GM19351 (cell line): ENCODE results near the gene SCGB1A1.
"Not testable (repeated sequence)": the region's sequence is repeated elsewhere in the genome, so short reads cannot be mapped to it uniquely, and the experiment has no call there.

Experiments used
- ATAC-seq: cut with Tn5 transposase; IDR thresholded peaks from one replicate; pipeline ENCODE4 v1.9.1; 2021; ENCODE audit warnings: mild to moderate bottlenecking, moderate library complexity; ENCODE audit not compliant: unreplicated experiment

The SCGB1A1 gene

GRCh38 chr11:62446091-62446490 lies 27.3 kb downstream of the SCGB1A1 start:
- no peak for ATAC-seq

- ATAC-seq = no peak
Measured at GRCh38 chr11:62449451-62449851, 30.6 kb downstream of the SCGB1A1 start.

DNA sequence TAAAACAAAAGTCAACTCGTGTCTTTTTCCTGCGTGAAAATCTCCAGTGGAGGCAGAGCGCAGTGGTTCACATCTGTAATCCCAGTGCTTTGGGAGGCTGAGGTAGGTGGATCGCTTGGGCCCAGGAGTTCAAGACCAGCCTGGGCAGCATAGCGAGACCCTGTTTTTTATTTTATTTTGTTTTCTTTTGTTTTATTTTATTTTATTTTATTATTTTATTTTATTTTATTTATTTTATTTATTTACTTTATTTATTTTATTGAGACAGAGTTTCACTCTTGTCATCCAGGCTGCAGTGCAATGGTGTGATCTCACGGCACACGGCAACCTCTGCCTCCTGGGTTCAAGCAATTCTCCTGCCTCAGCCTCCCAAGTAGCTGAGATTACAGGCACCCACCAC lies 31.1 kb downstream of the SCGB1A1 start:
- ATAC-seq = not testable (repeated sequence)

DNA sequence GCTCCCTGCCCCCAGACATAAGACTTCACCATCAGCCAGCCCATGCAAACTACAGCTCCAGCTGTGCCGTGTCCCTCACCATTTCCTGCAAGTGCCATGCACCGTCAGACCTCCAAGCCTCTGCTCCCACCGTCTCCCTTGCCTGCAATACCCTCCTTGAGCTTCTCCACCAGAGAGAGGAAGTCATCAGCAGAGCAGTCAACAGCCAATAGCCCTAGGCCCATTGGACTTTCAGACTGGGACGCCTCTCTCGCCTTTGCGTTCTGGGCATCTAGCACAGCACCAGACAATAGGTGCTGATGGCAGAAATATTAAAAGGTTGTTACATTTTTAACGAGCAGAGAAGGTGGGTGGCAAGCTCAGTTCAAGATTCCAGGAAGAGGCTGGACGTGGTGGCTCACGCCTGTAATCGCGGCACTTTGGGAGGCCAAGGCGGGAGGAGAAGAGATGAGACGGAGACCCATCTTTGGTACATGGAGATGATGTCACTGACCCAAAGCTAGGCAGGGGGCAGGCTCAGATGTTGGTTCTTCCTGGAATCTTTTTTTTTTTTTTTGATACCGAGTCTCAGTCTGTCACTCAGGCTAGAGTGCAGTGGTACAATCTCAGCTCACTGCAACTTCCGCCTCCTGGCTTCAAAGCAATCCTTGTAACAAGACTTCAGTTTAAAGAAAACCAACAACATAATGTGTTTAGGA lies 31.9 kb downstream of the SCGB1A1 start:
- ATAC-seq = no peak

DNA sequence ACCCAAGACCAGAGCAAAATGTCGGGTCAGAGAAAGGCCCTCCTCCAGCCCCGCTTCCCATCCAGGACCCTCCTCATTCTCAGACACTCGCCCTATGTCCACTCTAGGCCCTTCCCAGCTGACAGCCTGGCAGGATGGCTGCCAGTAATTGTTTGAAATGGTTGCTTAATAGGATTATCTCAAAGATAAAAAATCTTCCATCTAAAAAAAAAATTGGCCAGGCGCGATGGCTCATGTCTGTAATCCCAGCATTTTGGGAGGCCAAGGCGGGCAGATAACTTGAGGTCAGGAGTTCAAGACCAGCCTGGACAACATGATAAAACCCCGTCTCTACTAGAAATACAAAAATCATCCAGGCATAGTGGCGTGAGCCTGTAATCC lies 32.4 kb downstream of the SCGB1A1 start:
- ATAC-seq = no peak

DNA sequence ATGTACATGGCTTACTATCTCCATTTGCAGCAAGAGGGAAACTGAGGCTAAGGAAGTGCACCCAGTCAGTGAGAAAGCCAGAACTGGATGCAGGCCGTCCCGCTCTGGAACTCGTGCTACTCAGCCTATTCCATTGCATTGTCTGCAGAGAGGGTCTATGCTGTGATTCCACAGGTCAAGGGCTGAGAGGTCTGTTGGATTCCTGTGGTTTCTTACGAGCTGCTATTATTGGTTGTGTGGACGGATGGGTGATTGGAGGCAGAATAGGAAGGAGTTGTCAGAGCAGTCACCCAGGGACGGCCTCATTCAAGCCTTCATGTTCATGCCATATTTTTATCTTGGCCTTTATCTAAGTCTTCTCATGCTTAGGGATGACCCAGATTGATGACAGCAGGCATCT lies 33.4 kb downstream of the SCGB1A1 start:
- no peak for ATAC-seq

GRCh38 chr11:62452839-62453468 lies 34.1 kb downstream of the SCGB1A1 start:
- no peak for ATAC-seq

DNA sequence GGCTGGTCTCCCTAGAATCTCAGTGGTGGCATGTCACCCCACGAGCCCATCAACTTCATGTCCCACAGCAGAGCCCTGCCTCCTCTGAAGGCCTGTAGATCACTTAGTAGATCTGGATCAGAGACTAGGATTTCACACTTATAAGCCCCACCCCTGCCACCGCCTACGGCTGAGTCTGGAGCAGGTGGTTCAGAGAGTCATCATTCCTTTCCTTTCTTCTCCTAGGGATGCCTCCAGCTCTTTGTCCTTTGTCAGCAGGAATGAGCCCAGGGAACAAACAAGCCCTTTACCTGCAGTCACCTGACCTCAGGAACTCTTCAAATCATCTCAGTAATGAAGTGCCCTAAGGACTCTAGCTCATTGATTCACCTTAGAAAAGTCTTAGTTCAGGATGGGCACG lies 37.8 kb downstream of the SCGB1A1 start:
- no peak for ATAC-seq

DNA sequence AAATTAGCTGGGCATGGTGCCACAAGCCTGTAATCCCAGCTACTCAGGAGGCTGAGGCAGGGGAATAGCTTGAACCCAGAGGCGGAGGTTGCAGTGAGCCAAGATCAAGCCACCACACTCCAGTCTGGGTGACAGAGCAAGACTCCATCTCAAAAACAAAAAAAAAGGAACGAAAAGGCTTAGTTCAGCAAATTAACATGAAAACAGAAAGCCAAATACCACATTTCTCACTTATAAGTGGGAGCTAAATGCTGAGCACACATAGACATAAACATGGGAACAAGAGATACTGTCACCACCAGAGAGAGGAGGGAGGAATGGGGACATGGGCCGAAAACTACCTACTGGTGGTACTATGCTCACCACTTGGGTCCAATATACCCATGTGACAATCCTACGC lies 38.6 kb downstream of the SCGB1A1 start:
- ATAC-seq = no peak

DNA sequence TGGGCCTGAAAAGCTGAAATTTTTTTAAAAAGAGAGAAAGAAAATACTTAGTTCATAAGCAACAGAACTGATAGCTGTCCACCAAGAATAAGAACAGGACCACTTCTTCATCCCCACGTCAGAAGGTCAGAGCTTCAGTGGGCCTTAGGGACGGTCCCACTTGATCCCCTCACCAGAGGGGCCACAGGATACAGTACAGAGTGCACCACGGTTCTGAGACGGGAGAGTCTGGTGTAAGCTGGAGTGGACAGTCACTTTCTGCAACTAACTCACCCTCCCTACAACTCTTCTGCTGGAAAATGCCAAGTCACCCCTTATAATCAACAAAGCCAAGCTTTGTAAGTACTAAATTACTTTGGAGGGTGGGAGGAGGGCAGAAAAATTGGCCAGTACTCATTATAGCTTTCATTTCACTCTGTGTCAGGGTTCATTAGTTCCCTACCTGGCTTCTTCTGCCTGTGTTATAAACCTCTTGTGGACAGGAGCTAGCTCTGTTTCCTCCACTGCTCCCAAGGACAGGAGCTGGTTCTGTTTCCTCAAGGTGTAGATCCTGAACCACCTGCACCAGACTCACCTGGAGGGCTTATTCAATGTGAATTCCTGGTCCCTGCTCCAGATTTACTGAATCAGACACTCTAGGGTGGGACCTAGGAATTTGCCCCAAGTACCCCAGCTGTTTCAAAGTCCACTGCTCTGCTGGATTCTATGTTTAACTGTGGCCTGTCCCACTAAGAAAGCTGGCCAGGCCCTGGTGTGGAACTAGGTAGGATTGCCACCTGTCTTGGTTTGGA lies 39.6 kb downstream of the SCGB1A1 start:
- no peak for ATAC-seq

- ATAC-seq = no peak
Measured at GRCh38 chr11:62459080-62459479, 40.2 kb downstream of the SCGB1A1 start.

DNA sequence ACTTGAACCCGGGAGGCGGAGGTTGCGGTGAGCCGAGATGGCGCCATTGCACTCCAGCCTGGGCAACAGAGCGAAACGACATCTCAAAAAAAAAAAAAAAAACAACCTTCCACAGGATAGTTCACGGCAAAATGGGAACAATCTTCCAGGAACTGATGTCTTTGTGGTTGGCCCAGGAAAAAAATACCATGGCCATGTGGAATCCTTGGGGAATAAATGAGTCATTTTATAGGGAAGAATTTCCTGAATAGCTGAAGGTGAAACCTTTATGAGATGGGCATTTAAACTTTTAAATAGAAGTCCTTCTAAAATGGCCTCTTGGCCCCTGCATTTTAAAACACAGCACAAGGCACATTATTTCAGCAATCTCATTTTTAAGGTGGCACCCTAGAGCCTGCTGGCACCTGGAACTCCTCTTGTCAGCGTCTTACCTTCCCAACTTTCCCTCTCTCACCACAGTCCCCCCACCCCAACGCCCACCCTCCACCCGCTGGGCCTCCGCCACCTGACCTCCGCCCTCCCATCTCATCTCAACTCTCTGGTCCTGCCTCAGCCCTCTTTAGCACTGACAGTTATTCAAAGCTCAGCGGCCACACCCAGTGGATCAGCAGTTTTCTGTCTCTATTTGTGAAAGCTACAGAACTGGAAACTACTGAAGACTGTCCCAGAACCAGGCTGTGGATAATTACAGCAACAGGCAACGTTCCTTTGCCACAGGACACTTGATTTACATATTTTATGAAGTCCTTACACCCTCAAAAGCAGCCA lies 43.1 kb downstream of the SCGB1A1 start:
- ATAC-seq = no peak

DNA sequence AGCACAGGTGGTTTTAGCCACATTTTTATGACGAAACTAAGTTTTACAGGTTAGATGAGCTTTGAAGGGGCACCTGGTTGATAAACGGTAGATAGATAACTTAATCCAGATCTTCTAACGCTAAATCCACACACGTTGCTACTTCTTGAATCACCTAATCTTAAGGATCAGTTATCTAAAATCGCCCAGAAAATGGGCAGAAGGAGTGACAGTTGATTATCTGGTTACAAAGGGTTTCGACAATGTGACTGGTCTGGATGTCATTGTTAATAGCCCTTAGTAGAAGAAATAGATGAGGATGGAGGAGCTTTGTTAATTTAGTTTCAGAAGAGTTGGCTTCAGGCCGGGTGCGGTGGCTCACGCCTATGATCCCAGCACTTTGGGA lies 43.7 kb downstream of the SCGB1A1 start:
- ATAC-seq = no peak

DNA sequence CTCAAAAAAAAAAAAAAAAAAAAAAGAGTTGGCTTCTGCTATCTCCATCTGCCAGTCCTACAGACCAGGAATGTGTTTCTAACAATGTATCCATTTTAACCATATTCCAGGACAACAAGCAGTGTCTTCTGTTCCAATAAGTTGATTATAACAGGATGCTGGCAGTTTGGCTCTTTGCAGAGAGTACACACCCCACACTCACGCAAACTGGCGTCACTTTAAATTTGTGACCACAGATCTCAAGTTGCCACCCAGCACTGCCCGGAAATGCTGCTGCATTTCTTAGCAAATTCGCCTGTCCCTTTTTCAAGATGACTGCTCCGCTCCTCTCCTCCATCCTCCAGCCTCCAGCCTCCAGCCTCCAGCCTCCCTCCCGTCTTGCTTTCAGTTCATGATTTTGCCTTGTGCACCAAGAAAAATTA lies 44.3 kb downstream of the SCGB1A1 start:
- ATAC-seq = no peak

DNA sequence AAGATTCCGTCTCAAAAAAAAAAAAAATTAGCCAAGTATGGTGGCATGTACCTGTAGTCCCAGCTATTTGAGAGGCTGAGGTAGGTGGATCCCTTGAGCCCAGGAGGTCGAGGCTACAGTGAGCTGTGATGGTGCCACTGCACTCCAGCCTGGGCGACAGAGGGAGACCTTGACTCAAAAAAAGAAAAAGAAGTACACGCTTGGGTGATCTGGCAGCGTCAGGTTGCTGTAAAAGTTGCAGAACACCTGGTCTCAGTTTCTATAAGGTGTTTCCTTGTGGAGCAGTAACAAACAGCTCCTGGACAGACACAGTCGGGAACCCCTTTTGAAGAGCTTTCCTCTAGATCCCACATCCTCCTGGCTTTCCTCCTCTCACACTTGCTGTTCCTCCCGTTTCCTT lies 45.8 kb downstream of the SCGB1A1 start:
- no peak for ATAC-seq

GRCh38 chr11:62466444-62466843 lies 47.6 kb downstream of the SCGB1A1 start:
- no peak for ATAC-seq

- no peak for ATAC-seq
Measured at GRCh38 chr11:62468577-62468976, 49.7 kb downstream of the SCGB1A1 start.

GRCh38 chr11:62471603-62472002 lies 52.8 kb downstream of the SCGB1A1 start:
- no peak for ATAC-seq

- no peak for ATAC-seq
Measured at GRCh38 chr11:62472063-62472884, 53.4 kb downstream of the SCGB1A1 start.
